ENCODE measurements around the gene NAPA.
A peak's percentile ranks its signal among the peaks of the same experiment; 100 is the strongest.

The NAPA gene

GRCh38 chr19:47483800-47484690, 30.8 kb downstream of the NAPA start, which contains the start of gene KPTN:
TSS of gene KPTN (minus strand) at chr19:47484219. CDS start at chr19:47484160, 59 bp downstream.
- peak within 1 kb of the TSS; percentile 72 for H3K4me3 ChIP-seq (replicated peaks; ENCODE audit: low read depth, low read length)
- peak; percentile 94 for DNase-seq (ENCODE audit: extremely low read depth, insufficient read length)

GRCh38 chr19:47483200-47483599, 31.7 kb downstream of the NAPA start:
- no peaks in the 10 kb centered on the region for H3K27me3 ChIP-seq (replicated peaks; ENCODE audit: control insufficient read depth, insufficient read depth, low read length)
- peak overlapping the region; percentile 72 for H3K4me3 ChIP-seq (replicated peaks; ENCODE audit: low read depth, low read length)

More at GRCh38 chr19:47483800-47484690, 30.8 kb downstream of the NAPA start, which contains the start of gene KPTN:
- peaks cover 6% of the 10 kb centered on the region for H3K36me3 ChIP-seq (ENCODE audit: control insufficient read depth, insufficient read depth, low read length)
- H3K27me3 ChIP-seq (replicated peaks; ENCODE audit: control insufficient read depth, insufficient read depth, low read length) = no peaks in the 10 kb centered on the region
- TF ChIP-seq CTCF (IDR thresholded peaks at IDR 0.05; ENCODE audit: insufficient read depth, low read length, poor library complexity, severe bottlenecking) = peak; percentile 99

GRCh38 chr19:47481460-47482052, 33.3 kb downstream of the NAPA start:
- TF ChIP-seq CTCF (IDR thresholded peaks at IDR 0.05; ENCODE audit: insufficient read depth, low read length, poor library complexity, severe bottlenecking) = no peak
- Histone ChIP-seq H3K27me3 (replicated peaks; ENCODE audit: control insufficient read depth, insufficient read depth, low read length) (no peaks in the 10 kb centered on the region), H3K4me3 (replicated peaks; ENCODE audit: low read depth, low read length) (no peak overlapping the region), H3K36me3 (ENCODE audit: control insufficient read depth, insufficient read depth, low read length) (no peaks in the 10 kb centered on the region; the same call in none of the 2 replicates)
- DNase-seq (ENCODE audit: extremely low read depth, insufficient read length) = no peak

More at GRCh38 chr19:47483200-47483599, 31.7 kb downstream of the NAPA start:
- H3K36me3 ChIP-seq (ENCODE audit: control insufficient read depth, insufficient read depth, low read length) = peaks cover 4% of the 10 kb centered on the region
- no peak for TF ChIP-seq CTCF (IDR thresholded peaks at IDR 0.05; ENCODE audit: insufficient read depth, low read length, poor library complexity, severe bottlenecking)
- DNase-seq (ENCODE audit: extremely low read depth, insufficient read length) = no peak

DNA sequence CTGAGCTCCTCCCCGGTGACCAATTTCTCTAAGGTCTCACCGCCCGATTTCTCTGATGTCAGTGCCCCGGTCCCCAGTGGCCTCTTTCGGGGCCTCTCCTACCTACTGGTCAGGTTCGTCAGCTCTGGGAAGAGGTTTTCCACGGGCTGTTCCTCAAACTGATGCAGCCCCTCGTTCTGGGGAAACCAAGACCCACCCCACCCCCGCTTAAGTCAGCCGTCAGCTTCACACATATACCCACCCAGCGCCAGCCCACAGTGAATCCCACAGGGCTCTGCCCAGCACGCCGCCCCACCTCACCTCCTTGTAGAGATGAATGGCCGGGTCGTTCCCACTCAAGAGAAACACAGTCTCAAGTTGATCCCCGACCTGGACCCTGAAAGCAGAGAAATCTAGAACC, 34.2 kb downstream of the NAPA start:
- no peaks in the 10 kb centered on the region for H3K27me3 ChIP-seq (replicated peaks; ENCODE audit: control insufficient read depth, insufficient read depth, low read length)
- TF ChIP-seq CTCF (IDR thresholded peaks at IDR 0.05; ENCODE audit: insufficient read depth, low read length, poor library complexity, severe bottlenecking) = no peak
- no peak overlapping the region for H3K4me3 ChIP-seq (replicated peaks; ENCODE audit: low read depth, low read length)
- no peak for DNase-seq (ENCODE audit: extremely low read depth, insufficient read length)
- H3K36me3 ChIP-seq (ENCODE audit: control insufficient read depth, insufficient read depth, low read length) = no peaks in the 10 kb centered on the region; the same call in 1 of the 2 replicates

DNA sequence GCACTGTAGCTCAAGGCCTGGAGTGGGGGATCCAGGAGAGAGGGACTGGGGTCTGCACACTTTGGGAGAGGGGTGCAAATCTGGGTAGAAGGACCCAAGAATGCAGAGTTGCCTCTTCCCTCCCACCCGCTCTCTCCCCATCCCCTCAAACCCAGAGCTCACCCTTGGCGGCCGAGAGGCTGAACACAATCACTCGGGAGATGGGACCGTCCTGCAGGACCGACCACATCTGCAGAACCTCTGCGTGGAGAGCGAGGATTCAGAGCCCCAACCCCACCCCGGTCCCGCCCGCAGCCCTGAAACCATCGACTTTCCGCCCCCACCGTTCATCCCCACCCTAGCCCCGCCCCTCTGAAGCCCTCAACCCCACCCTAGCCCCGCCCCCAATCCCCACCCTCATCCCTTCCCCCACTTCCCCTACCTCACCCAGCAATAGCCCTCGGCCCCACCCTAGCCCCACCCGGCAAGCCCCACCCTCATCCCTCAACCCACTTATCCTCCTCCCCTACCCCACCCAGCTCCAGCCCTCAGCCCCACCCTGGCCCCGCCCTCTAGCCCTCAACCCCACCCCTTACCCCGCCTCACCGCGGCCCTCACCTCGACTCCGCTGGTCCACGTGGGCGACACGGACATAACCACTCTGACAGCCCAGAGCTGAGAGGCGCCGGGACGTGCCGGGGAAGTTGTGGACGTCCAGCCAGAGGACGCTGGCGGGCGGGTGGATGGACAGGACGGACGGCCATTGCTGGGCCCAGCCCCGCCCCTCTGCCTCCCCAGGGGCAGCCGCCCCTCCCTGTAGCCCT, 35.0 kb downstream of the NAPA start:
- TF ChIP-seq CTCF (IDR thresholded peaks at IDR 0.05; ENCODE audit: insufficient read depth, low read length, poor library complexity, severe bottlenecking) = no peak
- no peak for DNase-seq (ENCODE audit: extremely low read depth, insufficient read length)
- H3K4me3 ChIP-seq (replicated peaks; ENCODE audit: low read depth, low read length) = no peak overlapping the region
- no peaks in the 10 kb centered on the region for H3K36me3 ChIP-seq (ENCODE audit: control insufficient read depth, insufficient read depth, low read length)
- H3K27me3 ChIP-seq (replicated peaks; ENCODE audit: control insufficient read depth, insufficient read depth, low read length) = no peaks in the 10 kb centered on the region
